H1 (cell line): ENCODE results near the gene RALGAPA1. TPM values are rescaled to one million over a fixed set of nuclear protein-coding genes. Genes with fewer than 3 reads are reported as not detected.

Experiments
- CTCF ChIA-PET: fragments of 300-600 bp; sonication (Branson Sonifier 250); formaldehyde crosslinking; loops from one replicate; lab custom pipeline; 2021; ENCODE audit not compliant: partially characterized antibody; lab: Charles Lee
- POLR2A ChIA-PET: fragments of 300-600 bp; sonication (Branson Sonifier 250); formaldehyde crosslinking; loops from one replicate; lab custom pipeline; 2021; ENCODE audit warnings: inconsistent platforms; ENCODE audit not compliant: partially characterized antibody; lab: Charles Lee
- DNase-seq, 2 experiments: peaks; one replicate each; pipeline versions ENCODE4 v3.0.0 to v3.0.0-alpha.2; 2010 to 2022; ENCODE audit warnings: low spot score in 2 of 2, low read depth in 1 of 2, mixed read lengths in 1 of 2
- FAIRE-seq: peaks from 2 replicates; lab custom pipeline; 2011; peaks lifted over from hg19 to GRCh38; lab: Jason Lieb, UNC
- H2AFZ ChIP-seq: 2 replicates; pipeline ENCODE4 v1.8.1; 2012; ENCODE audit warnings: low read length, inconsistent platforms
- H2AK5ac ChIP-seq: 2 replicates; pipeline ENCODE4 v1.6.1; 2013; ENCODE audit warnings: low read depth, low read length
- H2BK120ac ChIP-seq: replicated peaks from 2 replicates; pipeline ENCODE3; 2013; ENCODE audit warnings: low read depth, low read length, inconsistent platforms
- H2BK12ac ChIP-seq: 2 replicates; pipeline ENCODE4 v1.6.1; 2013; ENCODE audit warnings: low read depth, low read length
- H2BK15ac ChIP-seq: 2 replicates; pipeline ENCODE4 v1.6.1; 2013; ENCODE audit warnings: low read length
- H2BK20ac ChIP-seq: 2 replicates; pipeline ENCODE4 v1.6.1; 2013; ENCODE audit warnings: low read length
- H2BK5ac ChIP-seq: 2 replicates; pipeline ENCODE4 v1.6.1; 2013; ENCODE audit warnings: low read depth, low read length
- H3K14ac ChIP-seq: 2 replicates; pipeline ENCODE4 v1.6.1; 2013; ENCODE audit warnings: inconsistent platforms; ENCODE audit not compliant: insufficient read length
- H3K18ac ChIP-seq: 2 replicates; pipeline ENCODE4 v1.6.1; 2013; ENCODE audit warnings: low read length; ENCODE audit errors: extremely low read depth
- H3K23ac ChIP-seq: 2 replicates; pipeline ENCODE4 v1.6.1; 2013; ENCODE audit warnings: inconsistent platforms; ENCODE audit not compliant: insufficient read length
- H3K23me2 ChIP-seq: 2 replicates; pipeline ENCODE4 v1.6.1; 2013; ENCODE audit warnings: low read depth, low read length
- H3K27ac ChIP-seq: 2 replicates; pipeline ENCODE4 v1.6.1; 2011; ENCODE audit warnings: low read depth, low read length, inconsistent platforms
- H3K27me3 ChIP-seq, 4 experiments: replicated peaks in 1 of 4; 1 replicate in 1 of 4; 2 replicates in 3 of 4; pipeline versions ENCODE4 v1.6.1 to v1.8.1; 2011 to 2013; ENCODE audit warnings: low read length in 3 of 4, mild to moderate bottlenecking in 3 of 4, inconsistent platforms in 2 of 4, mixed read lengths in 2 of 4, moderate library complexity in 1 of 4; ENCODE audit not compliant: control insufficient read depth in 3 of 4, insufficient read depth in 3 of 4; ENCODE audit errors: extremely low read depth in 1 of 4
- H3K36me3 ChIP-seq, 4 experiments: 2 replicates each; pipeline versions ENCODE4 v1.6.1 to v1.8.1; 2011 to 2013; ENCODE audit warnings: mild to moderate bottlenecking in 4 of 4, low read length in 3 of 4, moderate library complexity in 2 of 4, control low read depth in 1 of 4, inconsistent platforms in 1 of 4; ENCODE audit not compliant: insufficient read depth in 4 of 4, control insufficient read depth in 2 of 4
- H3K4ac ChIP-seq: replicated peaks from 2 replicates; pipeline ENCODE3; 2013; ENCODE audit warnings: low read length, low read depth, mixed read lengths, inconsistent platforms; ENCODE audit not compliant: insufficient read length
- H3K4me1 ChIP-seq, 4 experiments: replicated peaks in 1 of 4; 1 replicate in 1 of 4; 2 replicates in 3 of 4; pipeline versions ENCODE4 v1.6.1 to v1.8.1; 2011 to 2013; ENCODE audit warnings: low read length in 3 of 4, inconsistent platforms in 2 of 4, mixed read lengths in 1 of 4; ENCODE audit not compliant: insufficient read depth in 4 of 4, control insufficient read depth in 3 of 4
- H3K4me2 ChIP-seq, 2 experiments: 2 replicates each; pipeline versions ENCODE4 v1.6.1 to v1.8.1; 2011 to 2013; ENCODE audit warnings: low read depth in 2 of 2, low read length in 2 of 2, control low read depth in 1 of 2, inconsistent platforms in 1 of 2, mild to moderate bottlenecking in 1 of 2; ENCODE audit not compliant: insufficient read depth in 1 of 2
- H3K4me3 ChIP-seq, 4 experiments: fragments of 200-600, 300-600 bp in 1 of 4; sonication (generic), shearing (Covaris generic), sonication (Bioruptor Twin) in 1 of 4; 2 replicates each; pipeline versions ENCODE4 v1.5.1 to v1.8.1; 2011 to 2016; ENCODE audit warnings: low read length in 4 of 4, low read depth in 3 of 4, control low read depth in 2 of 4, inconsistent platforms in 2 of 4, mild to moderate bottlenecking in 2 of 4, mixed read lengths in 1 of 4, moderate library complexity in 1 of 4; ENCODE audit not compliant: insufficient read depth in 2 of 4; ENCODE audit errors: extremely low read depth in 1 of 4
- H3K56ac ChIP-seq: replicated peaks from 2 replicates; pipeline ENCODE3; 2013; ENCODE audit warnings: low read depth, mild to moderate bottlenecking, mixed read lengths, low read length, inconsistent platforms; ENCODE audit not compliant: insufficient read length
- H3K79me1 ChIP-seq: 2 replicates; pipeline ENCODE4 v1.6.1; 2013; ENCODE audit warnings: low read depth, low read length, control low read depth
- H3K79me2 ChIP-seq, 2 experiments: 2 replicates each; pipeline versions ENCODE4 v1.6.1 to v1.8.1; 2012 to 2013; ENCODE audit warnings: low read length in 2 of 2, mild to moderate bottlenecking in 2 of 2, inconsistent platforms in 1 of 2; ENCODE audit not compliant: insufficient read depth in 2 of 2, control insufficient read depth in 1 of 2
- H3K9ac ChIP-seq, 4 experiments: replicated peaks in 1 of 4; 1 replicate in 1 of 4; 2 replicates in 3 of 4; pipeline versions ENCODE4 v1.6.1 to v1.8.1; 2011 to 2013; ENCODE audit warnings: low read depth in 3 of 4, low read length in 3 of 4, control low read depth in 2 of 4, mild to moderate bottlenecking in 2 of 4, moderate library complexity in 2 of 4, inconsistent platforms in 1 of 4; ENCODE audit errors: extremely low read depth in 1 of 4
- H3K9me3 ChIP-seq, 2 experiments: 2 replicates each; pipeline versions ENCODE4 v1.6.1 to v1.8.1; 2012 to 2013; ENCODE audit warnings: mild to moderate bottlenecking in 2 of 2, moderate library complexity in 2 of 2, control low read depth in 1 of 2, inconsistent platforms in 1 of 2, low read depth in 1 of 2, low read length in 1 of 2, mixed read lengths in 1 of 2; ENCODE audit not compliant: insufficient read depth in 2 of 2
- H4K20me1 ChIP-seq, 2 experiments: replicated peaks in 1 of 2; 2 replicates each; pipeline versions ENCODE3 to v1.8.1; 2011 to 2013; ENCODE audit warnings: inconsistent platforms in 2 of 2, low read length in 2 of 2, mild to moderate bottlenecking in 1 of 2; ENCODE audit not compliant: insufficient read depth in 2 of 2, control insufficient read depth in 1 of 2
- H4K5ac ChIP-seq: 2 replicates; pipeline ENCODE4 v1.6.1; 2013; ENCODE audit warnings: low read length, low read depth, mixed read lengths, inconsistent platforms; ENCODE audit not compliant: insufficient read length
- H4K8ac ChIP-seq: 2 replicates; pipeline ENCODE4 v1.8.0; 2013; ENCODE audit warnings: mild to moderate bottlenecking, moderate library complexity, low read length, inconsistent platforms; ENCODE audit not compliant: insufficient read depth; ENCODE audit errors: extremely low read depth
- H4K91ac ChIP-seq: replicated peaks from 2 replicates; pipeline ENCODE3; 2013; ENCODE audit warnings: low read length, mixed read lengths, inconsistent platforms; ENCODE audit not compliant: insufficient read length
- CTCF ChIP-seq, 3 experiments: IDR thresholded peaks; 1 replicate in 2 of 3; 2 replicates in 1 of 3; pipeline versions ENCODE4 v1.5.1 to v1.6.1; 2011; ENCODE audit warnings: low read length in 3 of 3, mild to moderate bottlenecking in 3 of 3, inconsistent platforms in 2 of 3, low read depth in 1 of 3, moderate library complexity in 1 of 3; ENCODE audit not compliant: insufficient read depth in 1 of 3; ENCODE audit errors: control extremely low read depth in 1 of 3
- POU5F1 ChIP-seq: IDR thresholded peaks from 2 replicates; pipeline ENCODE4 v1.6.1; 2011; ENCODE audit warnings: low read depth, mild to moderate bottlenecking, low read length, moderate library complexity
- RAD21 ChIP-seq, 2 experiments: IDR thresholded peaks in 1 of 2; conservative IDR thresholded peaks in 1 of 2; 2 replicates each; pipeline ENCODE4 v1.6.1; 2011; ENCODE audit warnings: low read depth in 2 of 2, low read length in 2 of 2, improper control_type of control experiment in 1 of 2, inconsistent platforms in 1 of 2, mild to moderate bottlenecking in 1 of 2, moderate library complexity in 1 of 2
- WGBS, 2 experiments: shearing (Covaris generic) in 1 of 2; methylation state at CpG; one replicate each; pipeline versions ENCODE4 v1.1.6 to v1.1.7; 2013 to 2015; ENCODE audit warnings: low lambda C conversion rate in 2 of 2, mixed read lengths in 2 of 2, inconsistent platforms in 1 of 2, low coverage in 1 of 2, missing lambda C conversion rate in 1 of 2; ENCODE audit not compliant: insufficient replicate concordance in 2 of 2, insufficient coverage in 1 of 2, insufficient read length in 1 of 2; ENCODE audit errors: extremely low coverage in 1 of 2, missing lambda C conversion rate in 1 of 2; 5-methylcytosine and 5-hydroxymethylcytosine counted together
- polyA plus RNA-seq, 7 experiments: library from polyadenylated mRNA; depleted of rRNA in 3 of 7; stranded (reverse) in 5 of 7; unstranded in 2 of 7; fragments of >200 nt in 5 of 7; fragments of 200-250 nt in 2 of 7; gene quantifications; 1 replicate in 5 of 7; 2 replicates in 1 of 7; 4 replicates in 1 of 7; pipeline versions ENCODE4 v1.2.1 to v1.2.3, GENCODE V29; 2011 to 2013; ENCODE audit warnings: missing spikeins in 2 of 7, mixed read lengths in 2 of 7
- total RNA-seq: library from RNA; stranded (reverse); fragmentation: NEBNext Ultra II Directional; extraction: Animal tissue kit (Norgen Biotek cat#: 25700); gene quantifications from 2 replicates; pipeline ENCODE4 v1.2.1, GENCODE V29; 2021

RALGAPA1 gene
- total and polyA plus RNA-seq, 2 of the 8 experiments (the other 6 are each of a cell fraction or from before 2014, with no cell fraction given): 4.2 to 26.7 TPM

GRCh38 chr14:35687335-35687939 lies 121.7 kb downstream of the RALGAPA1 start:
- H2BK5ac ChIP-seq: no peak overlapping the region
- DNase-seq (no peak), FAIRE-seq (peak; percentile 74)
- no peaks in the 10 kb centered on the region for H3K4me1 ChIP-seq
- H3K18ac ChIP-seq: no peak overlapping the region
- H3K56ac ChIP-seq: no peak overlapping the region
- no peak overlapping the region for H3K4me2 ChIP-seq
- H3K27me3 ChIP-seq: no peaks in the 10 kb centered on the region
- ChIA-PET POLR2A (no interaction called here), CTCF (interaction anchor here (0.5 to 2.9 kb wide), 13 partner anchors 11 to 940 kb away, joined by 3 to 13 read pairs (median 5); partner anchors contain the start of gene INSM2)
- no peak overlapping the region for H3K14ac ChIP-seq
- no peaks in the 10 kb centered on the region for H3K79me1 ChIP-seq
- H2BK15ac ChIP-seq: no peak overlapping the region
- no peaks in the 10 kb centered on the region for H3K9me3 ChIP-seq
- H3K4me3 ChIP-seq: no peak overlapping the region
- H3K4ac ChIP-seq: no peak overlapping the region
- H3K36me3 ChIP-seq: no peaks in the 10 kb centered on the region
- H4K20me1 ChIP-seq: no peaks in the 10 kb centered on the region
- no peak overlapping the region for H4K8ac ChIP-seq
- no peaks in the 10 kb centered on the region for H3K79me2 ChIP-seq
- H2BK12ac ChIP-seq: no peak overlapping the region
- 4% methylated on average over 1 of the region's 1 CpG; no CpG with 5 or more reads in 1 of the 2 experiments for WGBS, 2 experiments
- H2AFZ ChIP-seq: no peak overlapping the region
- H3K27ac ChIP-seq: no peak overlapping the region
- H2BK120ac ChIP-seq: no peak overlapping the region
- TF ChIP-seq CTCF (IDR thresholded peaks at IDR 0.05; ENCODE audit: control extremely low read depth in 1 of 3, insufficient read depth in 1 of 3, low read depth in 1 of 3, low read length in 3 of 3): peak in 2 of 3 experiments; percentile 72 to 75; a peak in 3 of 4 replicates
- TF ChIP-seq RAD21 (IDR thresholded peaks at IDR 0.05 in 1 of 2, conservative IDR thresholded peaks at IDR 0.05 in 1 of 2; ENCODE audit: low read depth in 2 of 2, low read length in 2 of 2): peak; percentile 96 to 97
- no peak for TF ChIP-seq POU5F1
- no peak overlapping the region for H3K23ac ChIP-seq
- H4K5ac ChIP-seq: no peak overlapping the region
- H2BK20ac ChIP-seq: no peak overlapping the region
- no peak overlapping the region for H4K91ac ChIP-seq
- no peak overlapping the region for H2AK5ac ChIP-seq
- H3K23me2 ChIP-seq: no peaks in the 10 kb centered on the region
- no peak overlapping the region for H3K9ac ChIP-seq
